GM21737 (cell line): Measurements from ENCODE around the gene TTC7B.

Experiments used
- ATAC-seq: cut with Tn5 transposase; IDR thresholded peaks from one replicate; pipeline ENCODE4 v1.9.1; 2021; ENCODE audit warnings: mild to moderate bottlenecking, moderate library complexity; ENCODE audit not compliant: unreplicated experiment

Gene TTC7B

GRCh38 chr14:90519262-90519920, 296.8 kb downstream of the TTC7B start:
- ATAC-seq = no peak

GRCh38 chr14:90518941-90519256, 297.3 kb downstream of the TTC7B start:
- no peak for ATAC-seq

- no peak for ATAC-seq
Observed at GRCh38 chr14:90518069-90518940, 297.9 kb downstream of the TTC7B start.

- ATAC-seq = no peak
Observed at GRCh38 chr14:90517076-90517841, 299.0 kb downstream of the TTC7B start.

- ATAC-seq = no peak
Observed at GRCh38 chr14:90514566-90514965, 301.7 kb downstream of the TTC7B start.

GRCh38 chr14:90514015-90514398, 302.2 kb downstream of the TTC7B start:
- ATAC-seq = no peak

- no peak for ATAC-seq
Observed at GRCh38 chr14:90513161-90514014, 302.8 kb downstream of the TTC7B start.

- no peak for ATAC-seq
Observed at GRCh38 chr14:90512329-90512991, 303.8 kb downstream of the TTC7B start.

- no peak for ATAC-seq
Observed at GRCh38 chr14:90511795-90512328, 304.4 kb downstream of the TTC7B start.

- no peak for ATAC-seq
Observed at GRCh38 chr14:90511252-90511651, 305.0 kb downstream of the TTC7B start.

- ATAC-seq = no peak
Observed at GRCh38 chr14:90510159-90510558, 306.1 kb downstream of the TTC7B start.

- ATAC-seq = no peak
Observed at GRCh38 chr14:90509403-90509802, 306.8 kb downstream of the TTC7B start.

- ATAC-seq = no peak
Observed at GRCh38 chr14:90508536-90509254, 307.5 kb downstream of the TTC7B start.

GRCh38 chr14:90508036-90508435, 308.2 kb downstream of the TTC7B start:
- ATAC-seq = no peak

GRCh38 chr14:90507428-90507827, 308.8 kb downstream of the TTC7B start:
- ATAC-seq = no peak

GRCh38 chr14:90506748-90507147, 309.5 kb downstream of the TTC7B start:
- no peak for ATAC-seq

GRCh38 chr14:90505531-90505930, 310.7 kb downstream of the TTC7B start:
- ATAC-seq = no peak

GRCh38 chr14:90504643-90505042, 311.6 kb downstream of the TTC7B start:
- no peak for ATAC-seq

- ATAC-seq = no peak
Observed at GRCh38 chr14:90503582-90503981, 312.6 kb downstream of the TTC7B start.
